Germinal center (tissue), 1 donor: ENCODE measurements around the gene NHLRC4.
A peak's percentile ranks its signal among the peaks of the same experiment; 100 is the strongest.
"Not testable (repeated sequence)": the region's sequence is repeated elsewhere in the genome, so short reads cannot be mapped to it uniquely, and the experiment has no call there.

Source experiments
- DNase-seq: peaks from one replicate; pipeline ENCODE4 v3.0.0; 2012; ENCODE audit warnings: mixed read lengths, low spot score

Gene NHLRC4

DNA sequence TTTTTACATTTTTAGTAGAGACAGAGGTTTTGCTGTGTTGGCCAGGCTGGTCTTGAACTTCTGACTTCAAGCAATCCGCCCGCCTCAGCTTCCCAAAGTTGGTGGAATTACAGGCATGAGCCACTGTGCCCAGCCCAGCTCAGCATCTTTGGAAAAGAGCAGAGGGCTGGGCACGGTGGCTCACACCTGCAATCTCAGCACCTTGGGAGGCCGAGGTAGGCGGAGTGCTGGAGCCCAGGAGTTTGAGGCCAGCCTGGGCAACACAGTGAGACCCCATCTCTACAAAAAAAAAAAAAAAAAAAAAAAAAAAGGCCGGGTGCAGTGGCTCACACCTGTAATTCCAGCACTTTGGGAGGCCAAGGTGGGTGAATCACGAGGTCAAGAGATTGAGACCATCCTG lies 30.9 kb downstream of the NHLRC4 start:
- not testable (repeated sequence) for DNase-seq

DNA sequence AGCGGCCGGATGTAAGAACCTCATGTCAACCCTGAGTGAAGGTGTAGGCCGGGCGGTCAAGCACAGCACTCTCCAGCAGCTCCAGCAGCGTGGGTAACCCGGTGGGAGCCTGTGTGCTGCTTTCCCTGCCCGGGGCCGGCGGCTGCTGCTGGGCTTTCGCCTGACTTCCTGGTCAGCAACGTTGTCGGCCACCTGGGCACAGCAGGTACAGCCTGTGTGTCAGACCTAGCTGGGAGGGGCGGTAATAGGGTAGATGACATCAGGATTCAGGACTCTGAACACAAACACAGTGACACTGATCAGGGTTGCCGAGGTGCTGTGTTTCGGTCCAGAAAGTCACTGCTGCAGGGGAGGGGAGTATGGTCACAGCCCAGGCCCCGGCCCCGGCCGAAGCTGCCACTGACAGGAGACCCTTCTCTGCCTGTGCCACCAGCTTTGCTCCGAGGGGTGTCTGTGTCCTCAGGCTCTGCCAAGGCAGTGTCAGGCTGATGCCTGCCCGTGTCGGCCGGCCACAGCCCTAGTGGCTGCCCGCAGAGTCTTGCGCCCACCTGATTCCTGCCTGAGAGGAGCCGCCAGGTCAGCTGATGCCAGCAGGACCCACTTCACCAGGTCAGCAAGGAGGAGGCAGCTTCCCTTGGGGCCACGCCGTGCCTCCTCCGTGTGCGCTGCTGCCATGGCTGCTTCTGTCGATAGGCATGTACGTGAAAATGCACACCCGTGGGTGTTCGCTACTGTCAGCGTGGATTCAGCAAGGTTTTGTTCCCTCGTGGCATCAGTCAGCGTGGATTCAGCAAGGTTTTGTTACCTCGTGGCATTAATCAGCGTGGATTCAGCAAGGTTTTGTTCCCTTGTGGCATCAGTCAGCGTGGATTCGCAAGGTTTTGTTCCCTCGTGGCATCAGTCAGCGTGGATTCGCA lies 32.3 kb downstream of the NHLRC4 start:
- DNase-seq = no peak

DNA sequence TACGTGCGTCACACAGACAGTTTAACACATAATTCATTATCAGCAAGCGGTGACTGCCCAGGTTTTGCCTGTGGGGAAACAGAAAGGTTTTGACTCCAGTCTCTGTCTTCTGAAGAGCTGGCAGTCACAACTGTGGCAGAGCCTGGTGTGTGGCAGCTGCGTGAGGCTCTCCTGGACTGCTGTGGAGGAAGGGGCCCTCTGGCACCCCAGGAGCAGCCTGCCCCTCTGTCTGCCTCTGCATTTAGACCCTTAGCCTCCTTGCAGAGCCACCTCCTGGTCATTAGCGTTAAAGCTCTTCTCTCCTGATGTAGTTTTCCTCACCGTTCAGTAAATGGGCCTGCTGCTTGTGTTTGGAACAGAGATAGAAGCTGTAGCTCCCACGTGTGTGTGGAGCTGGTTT lies 34.0 kb downstream of the NHLRC4 start:
- DNase-seq = no peak

DNA sequence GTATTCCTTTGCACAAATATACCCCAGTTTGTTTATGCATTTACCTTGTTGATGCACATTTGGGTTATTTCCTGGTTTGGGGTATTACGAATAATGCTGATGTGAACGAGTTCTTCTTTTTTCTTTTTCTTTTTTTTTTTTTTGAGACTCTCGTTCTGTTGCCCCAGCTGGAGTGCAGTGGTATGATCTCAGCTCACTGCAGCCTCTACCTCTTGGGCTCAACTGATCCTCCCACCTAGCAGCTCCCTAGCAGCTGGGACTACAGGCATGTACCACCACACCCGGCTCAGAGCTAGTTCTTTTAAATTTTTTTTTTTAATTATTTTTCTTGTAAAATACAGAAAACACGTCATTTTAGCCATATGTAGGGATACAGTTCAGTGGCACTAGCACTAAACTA lies 37.1 kb downstream of the NHLRC4 start:
- DNase-seq = no peak

DNA sequence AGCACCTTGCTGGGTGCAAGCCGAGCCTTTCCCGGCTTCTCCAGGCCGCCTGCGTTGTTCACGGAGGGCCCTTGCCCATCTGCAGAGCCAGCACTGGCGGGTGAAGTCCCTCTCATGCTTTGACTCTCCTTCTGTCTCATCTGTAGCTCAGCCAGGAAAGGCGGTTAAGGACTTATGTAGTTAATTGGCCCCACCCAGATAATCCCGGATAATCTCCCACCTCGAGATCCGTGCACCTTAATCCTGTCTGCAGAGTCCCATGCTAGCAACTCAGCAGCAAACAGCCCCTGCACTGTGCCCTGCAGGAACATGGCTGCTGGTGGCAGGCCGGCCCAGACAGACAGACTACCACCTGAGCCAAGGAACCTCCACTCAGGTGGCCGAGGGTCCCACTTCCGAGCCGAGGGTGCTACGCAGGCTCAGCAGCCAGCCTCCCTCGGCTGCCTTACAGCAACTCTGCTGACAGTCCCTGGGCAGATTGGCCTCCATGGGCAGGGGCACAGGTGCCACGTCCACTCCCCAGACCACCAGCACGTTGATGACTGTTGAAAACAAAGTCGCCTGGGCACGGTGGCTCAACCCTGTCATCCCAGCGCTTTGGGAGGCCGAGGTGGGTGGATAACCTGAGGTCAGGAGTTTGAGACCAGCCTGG lies 40.0 kb downstream of the NHLRC4 start:
- DNase-seq = no peak

DNA sequence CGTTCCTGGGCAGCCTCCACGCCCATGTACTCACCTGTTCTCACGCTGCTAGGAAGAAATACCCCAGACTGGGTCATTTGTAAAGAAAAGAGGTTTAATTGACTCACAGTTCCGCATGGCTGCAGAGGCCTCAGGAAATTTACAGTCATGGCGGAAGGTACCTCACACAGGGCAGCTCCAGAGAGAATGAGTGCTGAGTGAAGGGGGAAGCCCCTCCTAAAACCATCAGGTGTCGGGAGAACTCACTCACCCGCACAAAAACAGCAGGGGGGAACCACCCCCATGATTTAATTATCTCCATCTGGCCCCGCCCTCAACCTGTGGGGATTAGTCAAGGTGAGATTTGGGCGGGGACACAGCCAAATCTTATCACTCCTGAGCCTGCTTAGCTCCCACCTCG lies 41.2 kb downstream of the NHLRC4 start:
- DNase-seq = no peak

DNA sequence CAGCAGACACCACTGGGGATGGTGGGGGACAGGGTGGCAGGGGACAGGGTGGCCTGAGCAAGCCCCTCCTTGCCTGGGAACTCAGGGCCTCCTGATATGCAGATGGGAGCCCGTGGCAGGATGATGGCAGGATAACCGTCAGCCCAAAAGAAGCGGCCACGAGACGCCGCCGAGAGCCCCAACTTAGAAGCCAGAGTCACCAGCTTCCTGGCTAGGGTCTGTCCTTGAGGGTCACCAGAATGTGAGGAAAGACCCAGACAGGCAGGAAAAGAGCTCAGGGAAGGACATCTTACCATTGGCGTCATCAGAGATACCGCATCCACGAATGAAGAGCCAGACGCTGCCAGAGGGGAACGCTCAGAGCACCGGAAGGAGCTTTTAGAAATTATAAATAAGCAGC lies 42.5 kb downstream of the NHLRC4 start:
- no peak for DNase-seq

DNA sequence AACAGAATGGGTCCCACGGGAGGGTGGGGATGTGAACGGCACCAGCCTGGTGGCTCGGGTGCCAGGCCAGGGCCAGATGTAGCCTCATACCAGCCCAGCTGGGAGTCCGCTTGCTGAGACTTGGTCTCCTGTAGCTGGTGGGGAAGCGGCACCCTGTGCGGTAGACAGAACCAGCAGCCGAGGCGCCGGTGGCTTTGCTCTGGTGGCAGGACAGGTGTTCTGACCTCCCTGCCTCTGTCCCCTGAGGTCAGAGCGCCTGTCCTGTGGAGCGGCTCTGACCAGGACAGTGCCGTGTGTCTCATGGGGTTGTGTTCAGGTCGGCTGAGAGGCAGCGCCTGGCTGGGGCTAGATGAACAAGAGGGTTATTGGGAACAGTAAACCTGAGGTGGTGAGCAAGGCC lies 43.2 kb downstream of the NHLRC4 start:
- no peak for DNase-seq

DNA sequence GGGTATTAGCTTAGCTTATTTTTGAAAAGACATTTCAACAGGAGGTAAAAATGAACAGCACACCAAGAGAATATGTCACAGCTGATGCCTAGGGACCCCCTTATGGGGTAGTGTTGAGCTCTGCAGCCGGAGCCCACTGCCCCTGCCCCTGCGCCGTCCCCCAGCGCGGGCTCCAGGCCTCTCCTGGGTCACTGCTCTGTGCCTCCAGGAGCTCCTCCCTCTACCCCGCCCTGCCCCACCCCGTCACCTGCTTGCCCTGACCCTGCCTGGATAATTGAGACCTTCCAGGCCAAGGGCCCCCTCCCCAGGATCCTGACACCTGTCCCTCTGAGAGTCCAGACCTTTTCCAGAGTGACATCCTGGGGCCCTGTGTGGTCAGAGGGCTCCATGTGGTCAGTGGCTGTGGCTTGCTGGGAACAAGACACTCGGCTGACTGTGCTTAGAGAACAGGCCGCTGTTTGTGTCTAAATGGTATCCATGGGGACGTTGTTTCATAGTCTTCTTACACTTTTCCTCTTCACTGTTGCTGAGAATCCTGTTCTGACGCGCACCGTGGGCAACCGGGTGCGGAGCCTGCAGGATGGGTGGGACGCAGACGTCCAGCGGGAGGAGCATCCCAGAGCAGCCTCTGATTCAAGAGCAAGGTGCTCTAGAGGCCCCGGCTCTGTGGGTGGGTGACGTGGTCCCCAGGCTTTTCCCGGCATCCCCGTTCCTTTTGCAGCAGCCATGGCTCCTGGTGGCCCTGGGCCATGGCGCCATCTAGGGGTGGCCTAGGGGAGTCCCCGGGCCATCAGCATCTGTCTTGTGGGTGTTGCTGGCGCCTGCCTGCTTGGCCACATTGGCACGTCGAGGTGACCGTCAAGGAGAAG lies 43.9 kb downstream of the NHLRC4 start:
- DNase-seq = peak; percentile 67

DNA sequence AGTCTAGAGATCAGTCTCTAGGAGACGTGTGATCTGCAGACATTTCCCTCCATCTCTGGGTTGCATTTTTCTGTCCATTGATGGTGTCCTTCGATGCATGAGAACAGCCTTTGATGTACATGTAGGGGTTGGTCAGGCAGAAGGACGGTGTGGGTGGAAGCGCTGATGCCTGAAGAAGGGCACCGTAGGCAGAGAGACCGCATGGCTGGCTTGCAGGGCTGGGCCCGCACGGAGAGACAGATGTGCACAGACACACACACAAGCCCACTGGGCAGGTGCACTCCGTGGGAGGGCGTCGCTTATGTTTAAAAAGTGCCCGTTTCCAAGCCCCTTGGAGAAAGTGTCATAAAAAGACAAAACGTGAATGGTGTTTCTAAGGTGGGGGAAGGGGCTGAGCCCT lies 48.3 kb downstream of the NHLRC4 start:
- no peak for DNase-seq

DNA sequence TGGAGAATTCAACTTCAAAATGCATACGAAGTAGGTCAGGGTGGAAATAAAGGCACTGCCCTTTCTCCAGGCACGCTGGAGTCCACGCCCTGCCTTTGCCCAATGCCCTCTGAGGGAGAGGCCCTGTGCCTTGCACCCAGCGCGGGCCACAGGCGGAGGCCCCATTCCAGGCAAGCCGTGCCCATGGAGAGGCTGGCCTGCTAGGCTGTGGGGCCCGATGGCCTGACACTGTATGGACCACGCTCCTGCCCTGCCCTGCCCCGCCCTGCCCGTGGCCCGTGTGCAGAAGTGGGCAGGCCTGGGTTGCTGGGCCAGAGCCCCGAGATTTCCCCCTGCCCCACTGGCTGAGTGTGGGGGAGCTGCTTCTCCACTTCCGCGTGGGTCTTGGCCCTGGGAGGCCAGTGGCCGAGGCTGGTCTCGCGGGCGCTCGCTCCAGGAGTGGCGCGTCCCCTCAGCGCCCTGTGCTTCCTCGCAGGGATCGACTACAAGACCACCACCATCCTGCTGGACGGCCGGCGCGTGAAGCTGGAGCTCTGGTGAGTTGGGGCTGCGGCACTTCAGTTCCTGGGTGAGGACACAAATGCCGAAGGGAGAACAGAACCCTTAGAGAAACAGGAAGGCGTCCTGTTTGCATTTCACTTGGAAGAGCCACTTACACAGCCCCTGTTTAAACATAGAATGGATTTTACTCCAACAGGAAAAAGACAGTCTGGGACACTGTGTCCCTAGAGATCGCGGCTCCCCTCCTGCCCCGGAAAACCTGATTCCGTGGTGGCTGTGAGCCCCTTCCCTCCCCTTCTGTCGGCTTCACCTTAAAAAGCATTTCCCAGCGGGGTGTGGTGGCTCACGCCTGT lies 50.2 kb downstream of the NHLRC4 start:
- no peak for DNase-seq

DNA sequence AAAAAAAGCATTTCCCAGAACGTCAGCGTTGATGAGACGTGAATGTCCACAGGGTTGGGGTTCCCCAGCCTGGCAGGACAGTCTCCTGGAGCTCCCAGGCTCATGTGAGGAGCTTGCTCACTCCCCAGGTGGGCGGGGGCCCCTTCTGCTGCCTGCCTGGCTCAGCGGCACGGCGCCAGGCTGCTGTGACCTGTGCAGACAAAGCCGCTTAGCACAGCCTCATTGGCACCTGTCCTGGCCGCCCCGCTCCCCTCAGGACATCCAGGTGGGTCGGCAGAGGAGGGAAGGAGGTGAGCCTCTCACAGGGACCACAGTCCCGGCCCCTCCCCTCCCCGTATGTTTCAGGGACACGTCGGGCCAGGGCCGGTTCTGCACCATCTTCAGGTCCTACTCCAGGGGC lies 51.0 kb downstream of the NHLRC4 start:
- no peak for DNase-seq
